H1 (cell line): Measurements from ENCODE around the gene MYNN. TPM values are rescaled to one million over a fixed set of nuclear protein-coding genes. Genes with fewer than 3 reads are reported as not detected.

Source experiments
- CTCF ChIA-PET: fragments of 300-600 bp; sonication (Branson Sonifier 250); formaldehyde crosslinking; loops from one replicate; lab custom pipeline; 2021; ENCODE audit not compliant: partially characterized antibody; lab: Charles Lee
- POLR2A ChIA-PET: fragments of 300-600 bp; sonication (Branson Sonifier 250); formaldehyde crosslinking; loops from one replicate; lab custom pipeline; 2021; ENCODE audit warnings: inconsistent platforms; ENCODE audit not compliant: partially characterized antibody; lab: Charles Lee
- DNase-seq, 2 experiments: peaks; one replicate each; pipeline versions ENCODE4 v3.0.0 to v3.0.0-alpha.2; 2010 to 2022; ENCODE audit warnings: low spot score in 2 of 2, low read depth in 1 of 2, mixed read lengths in 1 of 2
- FAIRE-seq: peaks from 2 replicates; lab custom pipeline; 2011; peaks lifted over from hg19 to GRCh38; lab: Jason Lieb, UNC
- H2AFZ ChIP-seq: 2 replicates; pipeline ENCODE4 v1.8.1; 2012; ENCODE audit warnings: low read length, inconsistent platforms
- H2AK5ac ChIP-seq: 2 replicates; pipeline ENCODE4 v1.6.1; 2013; ENCODE audit warnings: low read depth, low read length
- H2BK120ac ChIP-seq: replicated peaks from 2 replicates; pipeline ENCODE3; 2013; ENCODE audit warnings: low read depth, low read length, inconsistent platforms
- H2BK12ac ChIP-seq: 2 replicates; pipeline ENCODE4 v1.6.1; 2013; ENCODE audit warnings: low read depth, low read length
- H2BK15ac ChIP-seq: 2 replicates; pipeline ENCODE4 v1.6.1; 2013; ENCODE audit warnings: low read length
- H2BK20ac ChIP-seq: 2 replicates; pipeline ENCODE4 v1.6.1; 2013; ENCODE audit warnings: low read length
- H2BK5ac ChIP-seq: 2 replicates; pipeline ENCODE4 v1.6.1; 2013; ENCODE audit warnings: low read depth, low read length
- H3K14ac ChIP-seq: 2 replicates; pipeline ENCODE4 v1.6.1; 2013; ENCODE audit warnings: inconsistent platforms; ENCODE audit not compliant: insufficient read length
- H3K18ac ChIP-seq: 2 replicates; pipeline ENCODE4 v1.6.1; 2013; ENCODE audit warnings: low read length; ENCODE audit errors: extremely low read depth
- H3K23ac ChIP-seq: 2 replicates; pipeline ENCODE4 v1.6.1; 2013; ENCODE audit warnings: inconsistent platforms; ENCODE audit not compliant: insufficient read length
- H3K23me2 ChIP-seq: 2 replicates; pipeline ENCODE4 v1.6.1; 2013; ENCODE audit warnings: low read depth, low read length
- H3K27ac ChIP-seq: 2 replicates; pipeline ENCODE4 v1.6.1; 2011; ENCODE audit warnings: low read depth, low read length, inconsistent platforms
- H3K27me3 ChIP-seq, 4 experiments: replicated peaks in 1 of 4; 1 replicate in 1 of 4; 2 replicates in 3 of 4; pipeline versions ENCODE4 v1.6.1 to v1.8.1; 2011 to 2013; ENCODE audit warnings: low read length in 3 of 4, mild to moderate bottlenecking in 3 of 4, inconsistent platforms in 2 of 4, mixed read lengths in 2 of 4, moderate library complexity in 1 of 4; ENCODE audit not compliant: control insufficient read depth in 3 of 4, insufficient read depth in 3 of 4; ENCODE audit errors: extremely low read depth in 1 of 4
- H3K36me3 ChIP-seq, 4 experiments: 2 replicates each; pipeline versions ENCODE4 v1.6.1 to v1.8.1; 2011 to 2013; ENCODE audit warnings: mild to moderate bottlenecking in 4 of 4, low read length in 3 of 4, moderate library complexity in 2 of 4, control low read depth in 1 of 4, inconsistent platforms in 1 of 4; ENCODE audit not compliant: insufficient read depth in 4 of 4, control insufficient read depth in 2 of 4
- H3K4ac ChIP-seq: replicated peaks from 2 replicates; pipeline ENCODE3; 2013; ENCODE audit warnings: low read length, low read depth, mixed read lengths, inconsistent platforms; ENCODE audit not compliant: insufficient read length
- H3K4me1 ChIP-seq, 4 experiments: replicated peaks in 1 of 4; 1 replicate in 1 of 4; 2 replicates in 3 of 4; pipeline versions ENCODE4 v1.6.1 to v1.8.1; 2011 to 2013; ENCODE audit warnings: low read length in 3 of 4, inconsistent platforms in 2 of 4, mixed read lengths in 1 of 4; ENCODE audit not compliant: insufficient read depth in 4 of 4, control insufficient read depth in 3 of 4
- H3K4me2 ChIP-seq, 2 experiments: 2 replicates each; pipeline versions ENCODE4 v1.6.1 to v1.8.1; 2011 to 2013; ENCODE audit warnings: low read depth in 2 of 2, low read length in 2 of 2, control low read depth in 1 of 2, inconsistent platforms in 1 of 2, mild to moderate bottlenecking in 1 of 2; ENCODE audit not compliant: insufficient read depth in 1 of 2
- H3K4me3 ChIP-seq, 4 experiments: fragments of 200-600, 300-600 bp in 1 of 4; sonication (generic), shearing (Covaris generic), sonication (Bioruptor Twin) in 1 of 4; 2 replicates each; pipeline versions ENCODE4 v1.5.1 to v1.8.1; 2011 to 2016; ENCODE audit warnings: low read length in 4 of 4, low read depth in 3 of 4, control low read depth in 2 of 4, inconsistent platforms in 2 of 4, mild to moderate bottlenecking in 2 of 4, mixed read lengths in 1 of 4, moderate library complexity in 1 of 4; ENCODE audit not compliant: insufficient read depth in 2 of 4; ENCODE audit errors: extremely low read depth in 1 of 4
- H3K56ac ChIP-seq: replicated peaks from 2 replicates; pipeline ENCODE3; 2013; ENCODE audit warnings: low read depth, mild to moderate bottlenecking, mixed read lengths, low read length, inconsistent platforms; ENCODE audit not compliant: insufficient read length
- H3K79me1 ChIP-seq: 2 replicates; pipeline ENCODE4 v1.6.1; 2013; ENCODE audit warnings: low read depth, low read length, control low read depth
- H3K79me2 ChIP-seq, 2 experiments: 2 replicates each; pipeline versions ENCODE4 v1.6.1 to v1.8.1; 2012 to 2013; ENCODE audit warnings: low read length in 2 of 2, mild to moderate bottlenecking in 2 of 2, inconsistent platforms in 1 of 2; ENCODE audit not compliant: insufficient read depth in 2 of 2, control insufficient read depth in 1 of 2
- H3K9ac ChIP-seq, 4 experiments: replicated peaks in 1 of 4; 1 replicate in 1 of 4; 2 replicates in 3 of 4; pipeline versions ENCODE4 v1.6.1 to v1.8.1; 2011 to 2013; ENCODE audit warnings: low read depth in 3 of 4, low read length in 3 of 4, control low read depth in 2 of 4, mild to moderate bottlenecking in 2 of 4, moderate library complexity in 2 of 4, inconsistent platforms in 1 of 4; ENCODE audit errors: extremely low read depth in 1 of 4
- H3K9me3 ChIP-seq, 2 experiments: 2 replicates each; pipeline versions ENCODE4 v1.6.1 to v1.8.1; 2012 to 2013; ENCODE audit warnings: mild to moderate bottlenecking in 2 of 2, moderate library complexity in 2 of 2, control low read depth in 1 of 2, inconsistent platforms in 1 of 2, low read depth in 1 of 2, low read length in 1 of 2, mixed read lengths in 1 of 2; ENCODE audit not compliant: insufficient read depth in 2 of 2
- H4K20me1 ChIP-seq, 2 experiments: replicated peaks in 1 of 2; 2 replicates each; pipeline versions ENCODE3 to v1.8.1; 2011 to 2013; ENCODE audit warnings: inconsistent platforms in 2 of 2, low read length in 2 of 2, mild to moderate bottlenecking in 1 of 2; ENCODE audit not compliant: insufficient read depth in 2 of 2, control insufficient read depth in 1 of 2
- H4K5ac ChIP-seq: 2 replicates; pipeline ENCODE4 v1.6.1; 2013; ENCODE audit warnings: low read length, low read depth, mixed read lengths, inconsistent platforms; ENCODE audit not compliant: insufficient read length
- H4K8ac ChIP-seq: 2 replicates; pipeline ENCODE4 v1.8.0; 2013; ENCODE audit warnings: mild to moderate bottlenecking, moderate library complexity, low read length, inconsistent platforms; ENCODE audit not compliant: insufficient read depth; ENCODE audit errors: extremely low read depth
- H4K91ac ChIP-seq: replicated peaks from 2 replicates; pipeline ENCODE3; 2013; ENCODE audit warnings: low read length, mixed read lengths, inconsistent platforms; ENCODE audit not compliant: insufficient read length
- JUND ChIP-seq: IDR thresholded peaks from 2 replicates; pipeline ENCODE4 v1.6.1; 2011; ENCODE audit warnings: mild to moderate bottlenecking, improper control_type of control experiment, low read length
- KDM1A ChIP-seq: fragments of 200-600, 300-600 bp; sonication (generic); IDR thresholded peaks from 2 replicates; pipeline ENCODE4 v1.7.1; 2016; ENCODE audit warnings: mild to moderate bottlenecking, low read length, borderline replicate concordance
- POU5F1 ChIP-seq: IDR thresholded peaks from 2 replicates; pipeline ENCODE4 v1.6.1; 2011; ENCODE audit warnings: low read depth, mild to moderate bottlenecking, low read length, moderate library complexity
- TCF12 ChIP-seq: IDR thresholded peaks from 2 replicates; pipeline ENCODE4 v1.6.1; 2011; ENCODE audit warnings: low read depth, mild to moderate bottlenecking, low read length
- USF2 ChIP-seq: IDR thresholded peaks from 2 replicates; pipeline ENCODE4 v1.6.1; 2011; ENCODE audit warnings: low read length, improper control_type of control experiment
- WGBS, 2 experiments: shearing (Covaris generic) in 1 of 2; methylation state at CpG; one replicate each; pipeline versions ENCODE4 v1.1.6 to v1.1.7; 2013 to 2015; ENCODE audit warnings: low lambda C conversion rate in 2 of 2, mixed read lengths in 2 of 2, inconsistent platforms in 1 of 2, low coverage in 1 of 2, missing lambda C conversion rate in 1 of 2; ENCODE audit not compliant: insufficient replicate concordance in 2 of 2, insufficient coverage in 1 of 2, insufficient read length in 1 of 2; ENCODE audit errors: extremely low coverage in 1 of 2, missing lambda C conversion rate in 1 of 2; 5-methylcytosine and 5-hydroxymethylcytosine counted together
- polyA plus RNA-seq, 7 experiments: library from polyadenylated mRNA; depleted of rRNA in 3 of 7; stranded (reverse) in 5 of 7; unstranded in 2 of 7; fragments of >200 nt in 5 of 7; fragments of 200-250 nt in 2 of 7; gene quantifications; 1 replicate in 5 of 7; 2 replicates in 1 of 7; 4 replicates in 1 of 7; pipeline versions ENCODE4 v1.2.1 to v1.2.3, GENCODE V29; 2011 to 2013; ENCODE audit warnings: missing spikeins in 2 of 7, mixed read lengths in 2 of 7
- total RNA-seq: library from RNA; stranded (reverse); fragmentation: NEBNext Ultra II Directional; extraction: Animal tissue kit (Norgen Biotek cat#: 25700); gene quantifications from 2 replicates; pipeline ENCODE4 v1.2.1, GENCODE V29; 2021

The MYNN gene
- total and polyA plus RNA-seq, 2 of the 8 experiments (the other 6 are each of a cell fraction or from before 2014, with no cell fraction given), result 7.3 to 15.2 TPM

GRCh38 chr3:169759256-169759655 lies 13.9 kb upstream of the MYNN start:
- no peak overlapping the region for H4K5ac ChIP-seq
- H4K91ac ChIP-seq, result no peak overlapping the region
- peaks cover 0 to 1% (median 0%) of the 10 kb centered on the region in 4 experiments; a peak in 1 of 7 replicates for H3K27me3 ChIP-seq
- H3K4ac ChIP-seq, result no peak overlapping the region
- no peak overlapping the region for H3K18ac ChIP-seq
- no peaks in the 10 kb centered on the region for H4K20me1 ChIP-seq
- no peaks in the 10 kb centered on the region for H3K79me1 ChIP-seq
- POLR2A ChIA-PET, result no interaction called here
- peaks cover 2% of the 10 kb centered on the region; the same call in 1 of the 2 replicates for H3K23me2 ChIP-seq
- no peak overlapping the region for H3K4me2 ChIP-seq
- H2BK120ac ChIP-seq, result no peak overlapping the region
- no peak overlapping the region for H4K8ac ChIP-seq
- H3K23ac ChIP-seq, result no peak overlapping the region
- no peaks in the 10 kb centered on the region for H3K36me3 ChIP-seq
- H3K4me1 ChIP-seq, result 0 out of 7 replicates have a peak, but pooled peaks cover 0 to under 1% (median 0%) of the 10 kb centered on the region in 4 experiments
- H3K9me3 ChIP-seq, result peaks cover 0 to 3% of the 10 kb centered on the region in 2 experiments; a peak in 1 of 4 replicates
- H3K56ac ChIP-seq, result no peak overlapping the region
- H2BK5ac ChIP-seq, result no peak overlapping the region
- no peak overlapping the region for H2BK12ac ChIP-seq
- no peak for FAIRE-seq
- no peaks in the 10 kb centered on the region for H3K79me2 ChIP-seq
- CTCF ChIA-PET, result interaction anchor here (0.7 to 2.5 kb wide), 2 partner anchors 13 to 15 kb away, joined by 3 to 7 read pairs; no protein-coding TSS in a partner anchor
- no peak overlapping the region for H3K27ac ChIP-seq
- no peak overlapping the region for H3K9ac ChIP-seq
- no peak overlapping the region for H2BK20ac ChIP-seq
- no peak overlapping the region for H3K4me3 ChIP-seq
- no peak overlapping the region for H2AK5ac ChIP-seq
- H3K14ac ChIP-seq, result no peak overlapping the region
- WGBS, 2 experiments, result 88% methylated on average over 2 of the region's 2 CpGs; no CpG with 5 or more reads in 1 of the 2 experiments
- DNase-seq, result no peak
- H2BK15ac ChIP-seq, result no peak overlapping the region
- no peak overlapping the region for H2AFZ ChIP-seq
- no peak for TF ChIP-seq JUND
- TF ChIP-seq POU5F1, result no peak
- no peak for TF ChIP-seq TCF12
- TF ChIP-seq KDM1A, result no peak
- TF ChIP-seq USF2, result no peak
